PC-9 (cell line): ENCODE results near the gene EIF4G2. TPM values are rescaled to one million over a fixed set of nuclear protein-coding genes. Genes with fewer than 3 reads are reported as not detected.
A peak's percentile ranks its signal among the peaks of the same experiment; 100 is the strongest.

Experiments
- BruUV-seq: library from RNA; stranded (reverse); fragments of 400-500 nt; replicated peaks from 2 replicates; lab custom pipeline; 2021; lab: Mats Ljungman, UMichigan
- CTCF ChIA-PET: fragments of 300-600 bp; sonication (Branson Sonifier 250); formaldehyde crosslinking; loops from one replicate; lab custom pipeline; 2022; ENCODE audit warnings: antibody characterized with exemption; lab: Charles Lee
- POLR2A ChIA-PET: fragments of 300-600 bp; sonication (Branson Sonifier 250); formaldehyde crosslinking; loops from one replicate; lab custom pipeline; 2022; ENCODE audit warnings: antibody characterized with exemption; ENCODE audit not compliant: unreplicated experiment; lab: Charles Lee
- DNase-seq, 2 experiments: peaks; one replicate each; pipeline versions ENCODE4 v3.0.0 to v3.0.0-alpha.2; 2015 to 2022; ENCODE audit warnings: mixed read lengths in 1 of 2
- H2AFZ ChIP-seq: fragments of 200-600 bp; sonication (generic); 2 replicates; pipeline ENCODE4 v1.8.1; 2017; ENCODE audit warnings: antibody characterized with exemption
- H3F3A ChIP-seq: fragments of 200-600 bp; sonication (generic); 2 replicates; pipeline ENCODE4 v1.8.1; 2017; ENCODE audit warnings: antibody characterized with exemption, mild to moderate bottlenecking, low read depth; ENCODE audit not compliant: insufficient read depth
- H3K27ac ChIP-seq: fragments of 200-600 bp; sonication (generic); 2 replicates; pipeline ENCODE4 v1.6.1; 2016; ENCODE audit warnings: mixed run types
- H3K27me3 ChIP-seq: fragments of 200-600 bp; sonication (generic); 2 replicates; pipeline ENCODE4 v1.6.1; 2016; ENCODE audit warnings: low read depth, mixed run types; ENCODE audit not compliant: insufficient read depth
- H3K36me3 ChIP-seq: fragments of 200-600 bp; sonication (generic); 2 replicates; pipeline ENCODE4 v1.6.1; 2016; ENCODE audit warnings: low read depth, mixed run types
- H3K4me1 ChIP-seq: fragments of 200-600 bp; sonication (generic); replicated peaks from 2 replicates; pipeline ENCODE4 v1.6.1; 2016; ENCODE audit warnings: mixed run types; ENCODE audit not compliant: insufficient read depth
- H3K4me2 ChIP-seq: fragments of 200-600 bp; sonication (generic); 2 replicates; pipeline ENCODE4 v1.6.1; 2017; ENCODE audit warnings: mixed run types
- H3K4me3 ChIP-seq: fragments of 200-600 bp; sonication (generic); 2 replicates; pipeline ENCODE4 v1.6.1; 2016; ENCODE audit warnings: mixed run types
- H3K79me2 ChIP-seq: fragments of 200-600 bp; sonication (generic); 2 replicates; pipeline ENCODE4 v1.6.1; 2017; ENCODE audit warnings: low read depth, mixed run types
- H3K9me2 ChIP-seq: fragments of 200-600 bp; sonication (generic); 2 replicates; pipeline ENCODE4 v1.8.1; 2017; ENCODE audit warnings: mild to moderate bottlenecking; ENCODE audit not compliant: insufficient read depth
- H3K9me3 ChIP-seq: fragments of 200-600 bp; sonication (generic); 2 replicates; pipeline ENCODE4 v1.8.1; 2016; ENCODE audit warnings: low read depth; ENCODE audit not compliant: insufficient read depth
- H4K20me1 ChIP-seq: fragments of 200-600 bp; sonication (generic); 2 replicates; pipeline ENCODE4 v1.8.1; 2017; ENCODE audit not compliant: insufficient read depth
- CTCF ChIP-seq: fragments of 200-600 bp; sonication (generic); conservative IDR thresholded peaks from 2 replicates; pipeline ENCODE4 v1.6.1; 2017; ENCODE audit warnings: mixed run types, antibody characterized with exemption, mild to moderate bottlenecking, moderate library complexity
- EZH2 ChIP-seq: fragments of 200-600 bp; sonication (generic); IDR thresholded peaks from 2 replicates; pipeline ENCODE4 v1.8.0; 2017; ENCODE audit warnings: antibody characterized with exemption, low read depth
- intact Hi-C: fragments of 100-400 bp; cut with micrococcal nuclease; formaldehyde crosslinking; loops from one replicate; pipeline ENCODE4 v1.10.0; 2022; ENCODE audit not compliant: unreplicated experiment
- total RNA-seq: library from RNA; stranded (reverse); gene quantifications from 2 replicates; pipeline ENCODE4 v1.2.3, GENCODE V29; 2021

The EIF4G2 gene
- total RNA-seq, 1 experiment from 2014 or later, result 353 TPM

DNA sequence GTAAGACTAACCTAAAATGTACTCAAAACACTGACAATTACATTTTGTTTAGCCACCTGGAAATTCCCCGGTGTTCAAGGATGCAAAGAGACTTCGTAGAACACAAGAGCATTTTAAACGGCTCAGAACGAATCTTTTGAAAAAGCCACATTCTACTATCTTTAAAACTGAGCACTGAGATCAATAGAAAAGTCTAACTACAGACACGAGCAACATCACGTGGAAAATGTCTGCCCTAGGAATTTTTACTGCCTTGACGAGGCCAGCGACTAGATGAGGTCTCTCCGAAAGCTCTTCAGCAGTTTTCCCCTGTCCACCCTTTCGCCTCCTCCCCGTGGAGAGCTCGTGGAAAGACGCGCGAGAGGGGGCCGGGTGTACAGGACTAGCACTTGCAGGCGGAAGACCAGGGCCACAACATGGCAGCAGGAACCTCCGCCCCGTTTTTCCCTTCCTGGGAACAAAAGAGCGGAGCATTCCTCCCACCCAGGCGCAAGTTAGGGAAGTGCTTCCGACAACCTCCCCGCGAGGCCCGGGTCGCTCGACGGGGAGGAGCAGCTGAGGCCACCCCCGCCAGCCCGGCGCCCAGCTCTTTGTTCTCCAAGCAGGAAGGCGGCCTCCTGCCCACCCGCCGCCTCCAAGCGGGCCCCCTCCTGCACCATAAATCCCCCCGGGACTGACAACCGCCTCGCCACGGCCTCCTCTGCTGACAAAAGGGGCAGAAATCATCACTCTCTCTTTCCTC lies 1.1 kb downstream of the EIF4G2 start:
- intact Hi-C loops, result loop anchor here (1.0 to 5.0 kb wide), 4 partner anchors 35 to 123 kb away; partner anchors contain the start of gene ZBED5
- peak in 1 of 2 experiments; percentile 25 for DNase-seq
- H4K20me1 ChIP-seq, result peaks cover 6% of the 10 kb centered on the region; the same call in 1 of the 2 replicates

DNA sequence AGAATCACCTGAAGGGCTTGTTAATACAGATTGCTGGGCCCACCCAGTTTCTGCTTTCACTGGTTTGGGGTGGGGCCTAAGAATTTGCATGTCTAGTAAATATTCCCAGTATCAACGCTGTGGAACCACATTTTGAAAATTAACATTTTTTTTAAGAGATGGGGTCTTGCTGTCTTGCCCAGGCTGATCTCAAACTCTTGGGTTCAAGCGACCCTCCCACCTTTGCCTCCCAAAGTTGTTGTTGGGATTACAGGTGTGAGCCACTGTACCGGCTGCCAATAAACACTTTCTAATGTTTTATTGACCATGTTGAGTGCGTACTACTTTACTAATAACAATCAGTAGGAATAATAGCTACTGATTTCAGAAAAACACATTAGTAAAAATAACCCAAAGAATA lies 2.5 kb downstream of the EIF4G2 start:
- BruUV-seq, result no TSS peak
- intact Hi-C loops, result loop anchor here (5.0 kb wide), 1 partner anchor 36 kb away; no protein-coding TSS in a partner anchor
- ChIA-PET CTCF (no interaction called here), POLR2A (interaction anchor here (0.6 to 0.7 kb wide), 2 partner anchors 197 to 199 kb away, joined by 6 read pairs; no protein-coding TSS in a partner anchor)
- peaks cover 6% of the 10 kb centered on the region; the same call in 1 of the 2 replicates for H4K20me1 ChIP-seq
- H3K36me3 ChIP-seq, result peaks cover 60% of the 10 kb centered on the region
- no peak overlapping the region for H2AFZ ChIP-seq
- TF ChIP-seq EZH2 (no peak), CTCF (no peak)
- no peak overlapping the region for H3K27ac ChIP-seq
- no peaks in the 10 kb centered on the region for H3K27me3 ChIP-seq
- peaks cover 60% of the 10 kb centered on the region for H3K79me2 ChIP-seq
- H3F3A ChIP-seq, result peaks cover 55% of the 10 kb centered on the region
- H3K4me2 ChIP-seq, result peak overlapping the region; percentile 81
- no peaks in the 10 kb centered on the region for H3K9me3 ChIP-seq
- no peaks in the 10 kb centered on the region for H3K9me2 ChIP-seq
- peak overlapping the region; percentile 93; the same call in 1 of the 2 replicates for H3K4me3 ChIP-seq
- no peak for DNase-seq
- H3K4me1 ChIP-seq, result peaks cover 13% of the 10 kb centered on the region

More for the DNA sequence above, 1.1 kb downstream of the EIF4G2 start:
- H3K9me3 ChIP-seq, result no peaks in the 10 kb centered on the region
- ChIA-PET POLR2A (interaction anchor here (0.6 kb wide), 1 partner anchor 106 kb away, joined by 6 read pairs; no protein-coding TSS in a partner anchor), CTCF (interaction anchor here (0.5 to 1.0 kb wide), 2 partner anchors 51 to 220 kb away, joined by 3 read pairs; partner anchors contain the start of gene ZBED5)
- peaks cover 40% of the 10 kb centered on the region; the same call in 1 of the 2 replicates for H3F3A ChIP-seq
- peak overlapping the region; percentile 81 for H3K4me2 ChIP-seq
- H3K79me2 ChIP-seq, result peaks cover 60% of the 10 kb centered on the region
- H2AFZ ChIP-seq, result peak overlapping the region; percentile 81
- H3K9me2 ChIP-seq, result no peaks in the 10 kb centered on the region
- H3K4me1 ChIP-seq, result peaks cover 13% of the 10 kb centered on the region
- TF ChIP-seq CTCF (no peak), EZH2 (no peak)
- peaks cover 47% of the 10 kb centered on the region for H3K36me3 ChIP-seq
- peak overlapping the region; percentile 96 for H3K27ac ChIP-seq
- H3K27me3 ChIP-seq, result no peaks in the 10 kb centered on the region
- no TSS peak for BruUV-seq
- H3K4me3 ChIP-seq, result peak overlapping the region; percentile 93

- Histone ChIP-seq H2AFZ (no peak overlapping the region), H3K4me3 (no peak overlapping the region), H3K9me3 (no peaks in the 10 kb centered on the region), H3K27me3 (no peaks in the 10 kb centered on the region), H4K20me1 (peaks cover 6% of the 10 kb centered on the region; the same call in 1 of the 2 replicates), H3K9me2 (no peaks in the 10 kb centered on the region), H3K4me2 (peak overlapping the region; percentile 81), H3K4me1 (peaks cover 13% of the 10 kb centered on the region), H3K79me2 (peaks cover 60% of the 10 kb centered on the region), H3F3A (peaks cover 59% of the 10 kb centered on the region), H3K27ac (no peak overlapping the region), H3K36me3 (peaks cover 64% of the 10 kb centered on the region)
- DNase-seq, result no peak
- POLR2A ChIA-PET, result no interaction called here
- no TSS peak for BruUV-seq
- CTCF ChIA-PET, result no interaction called here
- TF ChIP-seq CTCF (no peak), EZH2 (no peak)
- intact Hi-C loops, result loop anchor here (5.0 kb wide), 1 partner anchor 37 kb away; no protein-coding TSS in a partner anchor
These were observed 3.0 kb downstream of the EIF4G2 start for GRCh38 chr11:10805741-10806140.
